CMK (cell line): Measurements from ENCODE around the gene ITGA11.
A peak's percentile ranks its signal among the peaks of the same experiment; 100 is the strongest.
"Not testable (repeated sequence)": the region's sequence is repeated elsewhere in the genome, so short reads cannot be mapped to it uniquely, and the experiment has no call there.

Source experiments
- DNase-seq: peaks from one replicate; pipeline ENCODE4 v3.0.0-alpha.2; 2010; ENCODE audit warnings: low read depth

The ITGA11 gene

DNA sequence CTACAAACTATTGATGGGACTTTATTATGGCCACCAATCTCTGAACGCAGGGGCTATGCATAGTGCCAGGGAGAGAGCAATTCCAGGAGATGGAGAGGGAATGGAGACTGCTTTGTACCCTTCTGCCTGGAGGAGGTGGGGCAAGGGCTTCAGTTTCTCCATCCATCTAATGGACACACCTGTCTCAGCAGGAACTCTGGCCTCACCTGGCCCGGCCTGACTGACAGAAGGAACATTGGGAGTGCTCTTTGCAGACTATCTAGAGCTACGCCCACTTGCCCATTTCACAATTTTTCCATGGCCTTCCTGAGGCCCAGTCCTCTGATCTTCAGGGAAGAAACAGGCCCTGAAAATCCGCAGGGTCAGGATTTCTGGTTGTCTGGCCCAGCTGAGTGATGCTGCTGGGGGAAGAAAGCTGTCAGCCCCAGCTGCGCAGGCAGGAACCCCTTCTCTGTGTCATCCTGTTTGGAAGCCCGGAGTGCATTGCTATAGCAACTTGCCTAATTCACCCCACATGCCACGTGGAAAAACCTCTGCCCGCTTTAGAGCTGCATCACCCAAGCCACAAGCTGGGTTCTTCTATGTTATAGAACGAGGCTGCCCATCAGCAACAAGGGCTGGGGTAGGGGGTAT is 6.4 kb downstream of the ITGA11 start:
- DNase-seq = no peak

DNA sequence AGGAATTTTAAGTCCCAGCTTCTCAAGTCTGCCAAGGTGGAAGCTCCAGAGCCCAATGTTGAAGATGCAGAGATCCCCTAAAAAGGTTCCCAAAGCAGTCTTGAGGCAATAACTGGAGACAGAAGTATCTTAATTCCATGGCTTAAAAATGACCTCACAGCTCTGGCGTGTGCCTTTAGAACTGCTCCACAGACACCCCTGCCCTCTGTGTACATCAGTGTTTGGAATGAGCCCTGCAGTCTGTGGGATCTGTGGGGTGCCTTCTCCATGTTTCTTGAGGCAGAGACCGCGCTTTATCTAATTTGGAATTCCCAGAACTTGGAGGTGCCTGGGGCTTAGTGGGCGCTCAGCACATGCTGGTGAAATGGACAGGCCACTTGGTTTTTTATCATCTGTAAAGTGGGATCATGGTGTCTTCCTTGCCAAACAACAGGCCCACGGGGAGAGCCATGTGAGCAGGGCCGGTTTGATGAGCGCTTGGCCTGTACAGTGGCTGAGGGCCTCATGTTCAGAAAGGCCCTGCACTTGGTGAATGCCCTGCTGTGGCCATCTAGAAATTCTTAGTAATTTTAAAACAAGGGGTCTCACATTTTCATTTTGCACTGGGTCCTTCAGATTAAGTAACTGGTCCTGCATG is 7.1 kb downstream of the ITGA11 start:
- DNase-seq = no peak

DNA sequence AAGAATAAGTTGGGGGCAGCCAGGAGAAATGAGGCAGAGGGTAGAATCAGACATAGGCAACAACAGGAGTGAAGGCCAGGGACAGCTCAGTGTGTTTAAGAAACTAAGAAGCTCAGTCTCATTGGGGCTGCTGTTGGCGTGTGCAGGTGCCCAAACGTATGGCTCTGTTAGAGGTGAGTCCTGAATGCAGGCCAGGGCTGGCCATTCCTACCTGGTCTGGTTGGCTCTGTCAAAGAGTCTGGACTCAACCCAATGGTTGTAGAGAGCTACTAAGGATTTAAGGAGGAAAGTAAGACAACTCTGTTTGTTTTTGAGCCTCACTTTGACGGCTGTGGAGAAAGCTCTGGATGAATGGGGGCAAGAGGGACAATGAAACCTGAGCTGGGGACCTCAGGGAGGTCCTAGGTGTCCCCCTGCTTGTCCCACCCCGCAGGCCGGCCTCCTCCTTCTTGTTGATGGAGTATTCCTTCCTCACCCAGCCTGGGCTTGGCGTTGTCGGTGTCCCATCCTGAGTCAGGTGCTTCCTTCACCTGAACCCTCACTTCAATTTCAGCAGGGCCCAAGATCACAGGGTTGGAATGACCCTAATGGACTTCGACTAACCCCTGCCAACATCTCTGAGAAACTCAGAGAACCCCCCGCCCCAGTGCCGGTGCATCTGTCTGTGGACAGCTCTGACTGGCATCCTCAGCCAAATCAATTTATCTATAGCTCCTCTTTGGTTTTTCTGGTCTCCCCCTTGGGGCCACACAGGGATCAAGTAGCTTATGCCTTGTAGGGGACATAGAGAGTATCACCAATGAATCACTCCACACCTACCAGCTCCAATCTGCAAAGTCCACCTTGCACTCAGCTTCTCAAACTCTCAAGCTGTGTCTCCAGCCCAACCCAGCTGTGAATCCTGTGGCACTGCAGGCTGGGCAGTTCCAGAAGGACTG is 8.3 kb downstream of the ITGA11 start:
- no peak for DNase-seq

DNA sequence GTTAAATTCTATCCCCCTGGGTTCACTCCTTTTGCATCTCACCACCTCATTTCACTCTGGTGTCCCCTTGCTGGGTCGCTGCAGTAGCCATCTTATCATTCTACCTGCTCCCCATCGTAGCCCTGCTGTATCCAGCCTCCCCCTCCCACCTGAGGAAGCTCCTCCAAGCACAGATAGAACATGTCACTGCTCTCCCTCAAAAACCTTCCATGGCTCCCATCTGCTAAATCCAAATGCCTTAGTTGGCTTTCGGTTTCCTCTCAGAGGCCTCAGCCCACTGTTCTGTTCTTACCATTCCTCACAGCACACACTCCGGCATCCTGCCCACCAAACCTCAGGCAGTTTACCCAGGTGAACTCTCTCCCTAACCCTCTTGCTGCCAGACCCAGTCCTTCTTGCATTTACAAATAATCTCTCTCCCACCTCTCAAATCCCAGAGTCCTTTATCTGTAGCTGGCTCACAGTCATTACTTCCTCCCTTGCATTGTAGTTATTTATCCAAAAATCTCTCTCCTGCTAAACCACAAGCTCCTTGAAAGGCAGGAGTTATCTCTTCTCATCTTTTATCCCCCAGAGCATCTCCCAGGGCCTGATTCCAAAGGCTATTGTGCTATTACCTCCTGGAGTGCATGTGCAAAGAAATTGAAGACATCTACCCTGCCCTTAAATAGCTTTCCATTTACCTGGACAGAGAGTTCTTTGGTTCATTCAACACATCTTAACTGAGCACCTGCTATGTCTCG is 9.4 kb downstream of the ITGA11 start:
- not testable (repeated sequence) for DNase-seq

DNA sequence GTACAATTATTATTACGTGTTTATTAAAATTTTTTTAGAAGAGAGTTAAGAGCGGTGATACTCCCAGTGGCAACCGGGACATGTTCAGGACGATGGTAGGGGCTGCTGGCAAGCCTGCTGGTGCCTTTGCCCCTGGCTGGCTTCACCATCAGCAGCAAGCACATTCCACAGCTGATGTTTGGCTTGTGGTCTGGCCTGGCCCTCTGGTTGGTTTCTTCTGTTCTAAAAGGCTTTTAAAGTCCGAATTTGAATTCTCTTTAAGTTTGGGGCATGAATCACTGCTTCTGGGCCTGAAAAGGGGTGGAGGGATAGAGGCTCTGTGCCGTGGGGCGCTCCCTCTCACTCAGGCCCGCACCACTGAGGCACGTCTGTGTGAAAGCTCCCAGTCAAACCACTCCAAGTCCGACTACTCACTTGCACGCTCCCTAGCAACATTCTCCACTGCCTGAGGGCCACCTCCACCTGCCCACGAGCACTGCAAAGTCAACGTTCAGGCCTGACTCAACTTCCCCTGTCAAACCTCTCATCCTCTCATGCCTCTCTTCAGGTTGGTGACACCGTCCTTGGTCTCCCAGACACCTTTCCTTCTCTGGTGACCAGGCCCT is 10.1 kb downstream of the ITGA11 start:
- no peak for DNase-seq

DNA sequence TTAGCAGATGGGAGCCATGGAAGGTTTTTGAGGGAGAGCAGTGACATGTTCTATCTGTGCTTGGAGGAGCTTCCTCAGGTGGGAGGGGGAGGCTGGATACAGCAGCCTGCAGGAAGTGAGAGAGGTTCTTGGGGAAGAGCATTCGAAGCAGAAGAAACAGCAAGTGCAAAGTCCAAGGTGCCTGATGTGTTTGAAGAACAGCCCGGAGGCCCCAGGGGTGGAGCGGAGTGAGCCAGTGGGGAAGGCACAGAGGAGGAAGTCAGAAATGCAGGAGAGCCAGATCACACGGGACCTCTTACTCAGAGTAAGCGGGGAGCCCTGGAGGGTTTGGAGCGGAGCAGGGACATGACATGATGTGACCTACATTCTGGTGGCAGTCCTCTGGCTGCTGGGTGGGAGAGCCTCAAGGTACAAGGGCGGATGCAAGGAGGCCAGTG is 10.8 kb downstream of the ITGA11 start:
- no peak for DNase-seq

DNA sequence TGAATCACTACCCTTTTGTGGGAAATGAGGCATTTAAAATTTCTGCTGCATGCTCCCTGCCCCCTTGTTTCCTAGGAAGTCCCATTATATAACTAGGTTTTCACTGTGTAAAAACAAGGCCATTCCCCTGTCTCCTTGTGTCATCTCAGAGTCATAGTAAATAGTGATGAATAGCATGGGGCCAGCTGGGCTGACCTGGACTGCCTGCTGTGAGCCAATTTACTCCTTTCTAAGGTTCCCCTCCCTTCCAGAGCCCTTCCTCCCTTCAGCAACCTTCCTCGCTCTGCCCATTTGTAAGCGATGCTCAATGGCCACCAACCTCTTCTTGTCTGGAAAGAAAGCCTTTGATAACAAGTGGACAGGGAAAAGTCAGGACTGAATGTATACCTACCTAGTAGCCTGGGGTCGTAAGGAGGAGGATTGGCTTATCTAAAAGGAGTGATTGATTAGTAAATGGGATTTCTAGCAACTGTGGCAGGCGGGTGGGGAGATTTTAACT is 11.7 kb downstream of the ITGA11 start:
- DNase-seq = no peak

DNA sequence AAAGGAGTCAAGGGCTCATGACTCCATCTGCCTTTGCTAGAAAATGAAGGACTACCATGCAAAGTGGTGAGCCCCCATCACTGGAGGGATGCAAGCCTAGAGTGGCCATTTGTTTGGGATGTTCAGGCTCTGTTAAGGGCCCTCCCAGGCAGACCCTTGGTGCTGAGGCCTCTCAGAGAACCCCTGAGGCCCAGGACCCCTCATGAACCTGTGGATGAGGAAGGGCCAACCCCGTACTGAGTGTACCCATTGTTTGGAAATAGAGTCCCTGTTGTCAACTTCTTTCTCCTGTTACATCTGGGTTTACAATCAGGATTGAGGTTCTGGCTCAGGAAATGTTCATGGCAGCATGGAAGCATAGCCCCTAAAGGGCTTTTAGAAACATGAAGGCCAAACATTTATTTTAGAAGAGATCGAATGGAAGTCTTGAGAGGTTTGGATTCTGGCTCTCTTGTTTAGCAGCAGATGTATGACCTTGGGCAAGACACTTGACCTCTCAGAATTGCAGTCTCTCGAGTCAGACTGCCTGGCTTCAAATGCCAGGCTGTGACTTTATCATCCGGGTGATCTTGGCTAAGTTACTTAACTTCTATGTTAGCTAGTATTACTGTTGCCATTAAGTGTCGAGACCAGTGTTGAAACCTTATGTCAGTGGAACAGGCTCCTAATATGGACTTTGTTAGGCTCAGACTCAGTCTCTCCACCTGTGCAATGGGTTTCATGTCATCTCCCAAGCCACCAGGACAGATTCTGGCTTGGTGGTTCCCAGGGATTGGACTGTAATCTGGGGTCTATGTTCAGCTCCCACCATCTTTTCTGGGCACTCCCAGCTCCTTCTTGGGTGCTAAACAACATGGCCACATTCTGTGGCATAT is 12.4 kb downstream of the ITGA11 start:
- DNase-seq = no peak

DNA sequence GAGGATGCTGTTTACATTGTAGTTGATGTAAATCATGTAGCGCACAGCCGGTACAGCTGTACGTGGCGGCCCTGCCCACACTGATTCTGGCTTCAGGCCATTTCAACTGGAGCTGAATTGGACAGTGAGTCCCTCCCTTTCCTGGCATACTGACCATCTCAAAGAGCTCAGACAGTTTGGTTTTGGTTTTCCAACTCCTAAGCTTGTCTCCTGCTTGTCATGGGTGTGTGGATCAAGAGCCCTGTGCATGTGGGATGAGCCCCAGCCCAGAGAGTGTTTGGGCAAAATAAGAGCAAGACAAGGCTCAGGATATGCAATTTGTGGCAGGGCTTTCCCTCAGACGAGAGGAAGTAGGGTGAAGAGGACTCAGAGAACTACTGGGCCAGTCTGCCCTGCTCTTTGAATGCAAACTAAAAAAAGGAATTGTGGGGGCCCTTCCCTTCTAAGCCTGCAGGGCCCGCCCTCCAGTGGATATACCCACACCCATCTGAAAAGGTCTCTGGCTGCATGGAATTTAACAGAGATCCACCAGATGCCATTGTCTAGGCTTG is 13.3 kb downstream of the ITGA11 start:
- DNase-seq = no peak

DNA sequence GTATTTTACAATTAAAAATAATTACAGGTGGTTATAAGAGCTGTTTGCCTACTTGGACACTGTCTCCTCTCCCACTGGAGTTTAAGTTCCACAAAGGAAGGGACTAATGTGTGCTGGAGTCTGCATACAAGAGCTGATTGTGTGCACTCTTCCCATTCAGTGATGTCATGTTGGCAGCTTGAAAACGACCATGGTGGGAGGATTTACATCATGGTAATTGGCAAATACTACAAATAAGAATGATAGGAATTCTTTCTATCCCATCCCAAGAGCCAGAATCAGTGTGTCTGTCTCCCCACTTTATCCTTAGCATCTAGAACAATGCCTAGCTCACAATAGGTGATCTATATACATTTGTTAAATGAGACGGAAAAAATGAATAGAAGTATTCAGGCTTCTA is 14.1 kb downstream of the ITGA11 start:
- no peak for DNase-seq

DNA sequence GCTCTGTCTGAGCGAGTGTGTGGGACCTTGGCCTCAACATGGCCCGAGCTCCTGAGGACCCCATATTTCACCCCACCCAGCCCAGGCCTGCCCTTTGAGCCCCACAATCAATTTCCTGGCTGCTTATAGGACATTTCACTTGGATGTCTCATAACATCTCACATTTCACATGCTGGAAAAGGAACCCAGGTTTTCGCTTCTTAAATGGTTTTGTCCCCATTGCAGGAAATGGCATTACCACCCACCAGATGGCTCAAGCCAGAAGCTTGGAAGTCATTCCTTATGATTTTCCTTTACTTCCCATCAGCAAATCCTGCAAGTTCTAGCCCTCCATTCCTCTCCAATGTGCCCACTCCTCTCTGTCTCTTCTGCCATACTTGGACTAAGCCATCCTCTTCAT is 14.9 kb downstream of the ITGA11 start:
- DNase-seq = no peak

DNA sequence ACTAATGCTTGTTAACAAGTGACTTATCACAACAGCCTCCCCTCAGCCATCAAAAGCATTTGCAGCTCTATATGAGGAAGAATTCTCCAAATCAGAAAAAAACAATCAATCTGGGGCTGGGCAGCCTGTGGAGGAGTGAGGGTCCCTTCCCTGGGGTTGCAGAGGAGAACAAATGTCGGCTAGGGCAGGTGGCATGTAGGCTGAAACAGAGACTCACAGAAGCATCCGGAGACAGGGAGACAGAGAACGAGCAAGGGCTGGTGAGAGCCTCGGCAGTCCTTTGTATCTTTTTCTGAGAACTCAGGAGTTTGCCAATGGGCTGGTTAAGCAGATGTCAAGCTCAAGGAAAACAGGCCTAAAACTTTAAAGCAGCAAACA is 15.8 kb downstream of the ITGA11 start:
- no peak for DNase-seq

DNA sequence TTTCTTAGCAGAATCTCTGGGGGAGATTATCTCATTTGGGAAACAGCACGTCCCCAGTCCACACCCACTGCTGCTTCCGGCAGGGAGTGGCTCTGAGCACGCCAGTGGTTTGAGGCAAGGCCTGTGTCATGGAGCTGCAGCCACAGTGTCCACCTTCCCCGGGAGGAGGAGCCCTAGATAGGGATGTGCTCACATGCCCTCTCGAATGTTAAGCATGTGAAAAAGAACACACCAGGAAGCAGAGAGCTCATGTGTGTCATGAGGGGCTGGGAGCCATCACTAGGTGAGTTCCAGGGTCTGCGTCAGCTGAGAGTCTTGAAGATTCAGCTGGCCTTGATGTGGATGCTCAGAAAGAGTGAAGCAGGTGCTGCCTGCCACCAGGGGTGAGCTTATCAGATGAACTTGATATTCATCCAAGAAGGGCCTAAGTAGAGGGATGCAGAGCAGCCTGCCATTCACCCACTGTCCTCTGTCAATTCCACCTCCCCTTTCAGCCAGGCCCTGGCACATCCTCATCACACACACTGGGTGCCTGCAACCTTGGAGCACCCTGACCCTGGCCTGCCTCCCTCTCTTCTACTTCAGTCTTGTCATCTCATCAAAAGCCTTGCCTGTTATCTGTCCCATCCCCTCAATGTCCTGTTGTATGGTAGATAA is 16.3 kb downstream of the ITGA11 start:
- DNase-seq = peak; percentile 70

DNA sequence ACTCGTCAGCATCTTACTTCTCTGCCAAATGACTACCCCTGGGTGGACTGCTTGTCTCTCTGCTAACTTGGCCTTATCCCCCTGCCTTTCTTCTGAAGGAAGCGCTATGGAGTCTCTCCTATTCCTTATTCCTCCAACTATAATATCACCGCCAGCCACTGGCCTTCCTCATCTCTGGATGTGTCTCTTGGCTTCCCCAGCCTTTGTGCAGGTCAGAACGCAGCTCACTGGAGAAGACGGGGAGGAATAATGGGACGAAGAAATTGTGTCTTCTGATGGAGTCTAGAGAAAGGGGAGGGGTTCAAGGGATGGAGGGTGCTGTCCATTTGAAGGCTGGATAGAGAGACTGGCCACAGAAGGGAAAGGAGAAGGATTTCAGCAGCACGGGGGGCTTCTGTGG is 16.9 kb downstream of the ITGA11 start:
- no peak for DNase-seq

DNA sequence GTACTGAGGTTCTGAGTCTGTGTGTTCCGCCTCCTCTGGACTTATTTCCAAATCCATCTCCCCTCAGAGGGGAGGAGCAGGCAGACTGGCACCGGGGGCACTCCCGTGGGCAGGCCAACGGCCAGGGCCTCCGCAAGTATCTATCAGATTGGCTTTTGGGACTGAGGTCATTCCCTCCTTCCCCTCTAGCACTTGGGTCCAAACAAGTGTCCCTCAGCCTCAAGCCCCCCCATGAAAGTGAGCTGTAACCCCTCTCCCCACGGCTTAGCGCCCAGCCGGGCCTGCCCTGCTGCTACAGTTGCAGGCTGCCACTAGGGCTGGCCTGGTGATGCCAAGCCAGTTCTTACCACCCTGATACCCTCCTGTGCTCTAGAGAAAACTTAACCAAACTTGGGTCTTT is 17.4 kb downstream of the ITGA11 start:
- DNase-seq = no peak

DNA sequence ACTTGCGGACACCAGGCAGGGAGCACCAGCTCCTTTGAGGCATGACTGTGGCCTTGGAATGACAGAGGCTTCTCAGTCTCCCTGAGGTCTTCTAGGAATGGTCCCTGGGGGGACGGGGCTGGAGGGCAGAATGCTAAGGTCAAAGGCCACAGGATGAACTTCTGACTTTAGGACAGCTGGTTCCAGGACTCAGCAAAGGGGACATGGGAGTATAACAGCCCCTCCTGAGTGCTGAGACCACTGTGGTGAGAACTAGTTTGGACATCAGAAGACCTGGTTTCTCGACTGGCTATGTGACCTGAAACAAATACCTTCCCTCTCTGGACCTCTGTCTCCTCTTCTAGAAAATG is 17.8 kb downstream of the ITGA11 start:
- DNase-seq = no peak

DNA sequence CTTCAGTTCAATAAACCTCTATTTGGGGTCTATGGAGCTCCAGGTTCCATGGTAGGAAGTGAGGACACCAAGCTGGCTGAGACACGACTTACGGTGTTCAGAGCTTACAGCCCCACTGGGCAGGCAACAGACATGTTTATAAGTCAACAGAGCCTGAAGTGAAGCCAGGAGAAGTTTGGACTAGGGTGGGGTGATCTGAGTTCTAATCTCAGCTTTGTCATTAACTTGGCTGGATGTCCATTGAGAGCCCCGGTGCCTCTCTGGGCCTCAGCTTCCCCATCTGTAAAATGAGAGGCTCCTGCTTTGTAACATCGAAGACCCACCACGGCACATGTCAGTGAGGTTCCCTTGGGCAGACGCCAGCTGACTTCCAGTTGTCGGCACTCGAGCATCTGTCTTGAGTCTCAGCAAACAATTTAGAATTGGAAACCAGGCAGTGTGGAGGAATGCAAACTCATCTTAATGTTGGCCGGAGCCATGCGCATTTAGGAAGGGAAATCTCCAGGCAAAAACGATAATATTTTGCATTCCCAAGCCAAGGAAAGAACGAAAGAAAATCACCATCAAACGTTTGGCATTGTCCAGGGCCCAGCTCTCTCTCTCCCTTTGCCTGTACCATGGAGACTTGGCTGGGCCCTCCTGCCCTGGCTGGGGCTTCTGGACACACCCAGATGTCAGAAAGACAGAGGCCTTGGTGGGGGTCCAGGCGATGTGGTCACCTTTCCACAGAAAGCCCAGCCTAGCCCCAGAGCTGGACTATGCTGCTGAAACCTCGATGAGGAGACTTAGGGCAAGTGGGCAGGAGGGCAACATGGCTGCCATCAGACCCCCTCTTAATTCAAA is 18.4 kb downstream of the ITGA11 start:
- DNase-seq = no peak

DNA sequence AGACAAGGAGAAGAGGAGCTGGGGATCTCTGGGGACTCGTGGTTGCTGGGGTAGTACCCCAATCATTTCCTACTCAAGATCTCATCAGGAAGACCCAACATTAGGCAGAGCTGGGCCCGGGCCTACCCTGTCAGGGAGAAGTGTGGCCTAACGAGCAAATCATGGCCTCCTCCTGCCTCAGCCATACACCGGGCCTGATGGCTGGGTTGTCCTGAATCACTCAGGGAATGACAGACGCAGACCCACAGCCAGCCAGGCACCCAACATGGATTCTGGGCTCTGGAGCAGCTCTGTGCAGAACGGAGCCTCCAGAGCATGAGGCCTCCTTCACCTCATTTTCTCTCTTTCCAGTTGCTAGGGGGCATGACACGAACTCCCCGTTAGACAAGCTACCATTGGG is 19.7 kb downstream of the ITGA11 start:
- DNase-seq = no peak

DNA sequence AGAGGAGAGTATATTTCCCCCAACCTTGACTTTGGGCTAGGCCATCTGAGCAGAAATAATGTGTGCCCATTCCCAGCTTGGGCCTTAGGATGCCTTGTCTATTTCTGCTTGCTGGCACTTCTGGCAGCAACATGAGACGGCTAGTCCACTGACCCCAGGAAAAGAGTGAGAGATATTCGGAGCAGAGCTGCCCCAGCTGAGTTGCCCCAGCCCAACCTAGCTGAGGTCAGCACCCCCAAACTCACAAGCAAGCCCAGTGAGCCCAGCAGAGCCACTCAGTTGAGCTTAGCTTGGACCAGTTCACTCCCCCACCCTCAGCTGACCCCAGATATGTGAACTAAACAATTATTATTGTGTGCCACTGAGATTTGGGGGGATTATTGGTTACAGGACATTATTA is 20.2 kb downstream of the ITGA11 start:
- no peak for DNase-seq
